ENCODE data around the gene CA10.

- no peak for TF ChIP-seq EZH2 (IDR thresholded peaks at IDR 0.05; ENCODE audit: borderline replicate concordance, low read depth, low read length, severe bottlenecking)
- no peak for TF ChIP-seq CTCF (IDR thresholded peaks at IDR 0.05; ENCODE audit: borderline replicate concordance, extremely low read depth, low read length, poor library complexity, severe bottlenecking)
These were observed 485.4 kb downstream of the CA10 start for GRCh38 chr17:51673070-51673469.

All from DND-41 (cell line).